HepG2 (cell line): Measurements from ENCODE around the gene PVR. TPM values are rescaled to one million over a fixed set of nuclear protein-coding genes. Genes with fewer than 3 reads are reported as not detected.

Source experiments
- ELF1 ChIP-seq: sonication (generic); formaldehyde crosslinking; IDR thresholded peaks from 2 replicates; pipeline ENCODE4 v1.4.0; 2020; ENCODE audit warnings: missing genetic modification reagents
- KDM2A ChIP-seq: sonication (generic); formaldehyde crosslinking; IDR thresholded peaks from 2 replicates; pipeline ENCODE4 v1.4.0; 2020; ENCODE audit warnings: low read depth, missing genetic modification reagents, borderline replicate concordance
- MEIS2 ChIP-seq: sonication (generic); formaldehyde crosslinking; IDR thresholded peaks from 2 replicates; pipeline ENCODE4 v1.9.0; 2021; ENCODE audit warnings: mild to moderate bottlenecking, missing genetic modification reagents
- NFKB2 ChIP-seq: sonication (generic); formaldehyde crosslinking; IDR thresholded peaks from 2 replicates; pipeline ENCODE4 v1.4.0; 2020; ENCODE audit warnings: missing genetic modification reagents, borderline replicate concordance
- NFYC ChIP-seq: IDR thresholded peaks from 2 replicates; pipeline ENCODE4 v1.6.1; 2016; ENCODE audit warnings: missing genetic modification reagents, missing compliant biosample characterization
- PATZ1 ChIP-seq: sonication (generic); formaldehyde crosslinking; IDR thresholded peaks from 2 replicates; pipeline ENCODE4 v1.4.0; 2020; ENCODE audit warnings: missing genetic modification reagents
- RFX3 ChIP-seq: IDR thresholded peaks from 2 replicates; pipeline ENCODE4 v1.6.1; 2016; ENCODE audit warnings: missing biosample characterization, missing genetic modification reagents
- RNF2 ChIP-seq: fragments of 450-650 bp; conservative IDR thresholded peaks from 2 replicates; pipeline ENCODE4 v1.6.1; 2016; ENCODE audit warnings: low read depth
- SAP130 ChIP-seq: IDR thresholded peaks from 2 replicates; pipeline ENCODE4 v1.6.1; 2016; ENCODE audit warnings: low read depth
- SETDB1 ChIP-seq: sonication (generic); formaldehyde crosslinking; IDR thresholded peaks from 2 replicates; pipeline ENCODE4 v1.5.1; 2020; ENCODE audit warnings: missing genetic modification reagents, mild to moderate bottlenecking, borderline replicate concordance
- SMARCE1 ChIP-seq: fragments of 450-650 bp; IDR thresholded peaks from 2 replicates; pipeline ENCODE4 v1.6.1; 2017; ENCODE audit warnings: borderline replicate concordance
- YY1 ChIP-seq: IDR thresholded peaks from 2 replicates; pipeline ENCODE4 v1.6.1; 2011; ENCODE audit warnings: low read length, low read depth, moderate library complexity, mild to moderate bottlenecking; ENCODE audit not compliant: insufficient read depth, insufficient replicate concordance
- ZBTB40 ChIP-seq, 2 experiments: fragments of 450-650 bp in 1 of 2; sonication (generic) in 1 of 2; formaldehyde crosslinking in 1 of 2; IDR thresholded peaks; 2 replicates each; pipeline versions ENCODE4 v1.6.1 to v1.8.0; 2016 to 2022; ENCODE audit warnings: antibody characterized with exemption in 1 of 2, mild to moderate bottlenecking in 1 of 2, missing genetic modification reagents in 1 of 2
- polyA plus RNA-seq, 8 experiments: library from polyadenylated mRNA; depleted of rRNA in 3 of 8; stranded (reverse) in 7 of 8; unstranded in 1 of 8; fragments of >200 nt; fragmentation: Illumina TruSeq in 4 of 8; extraction: Trizol in 4 of 8; gene quantifications; 2 replicates each; pipeline versions ENCODE4 v1.2.1 to v1.2.3, GENCODE V29; 2011 to 2016; ENCODE audit warnings: low read depth in 4 of 8, missing spikeins in 1 of 8, mixed read lengths in 1 of 8; ENCODE audit not compliant: insufficient read depth in 1 of 8
- total RNA-seq, 5 experiments: library from RNA; depleted of rRNA; stranded (reverse); fragments of >200 nt; fragmentation: Illumina TruSeq; extraction: Trizol; gene quantifications; 2 replicates each; pipeline ENCODE4 v1.2.3, GENCODE V29; 2016; ENCODE audit warnings: low read depth in 1 of 5

The PVR gene
- total and polyA plus RNA-seq, 2 of the 13 experiments (the other 11 are each of a cell fraction or from before 2014, with no cell fraction given): 43.4 to 46.6 TPM

- TF ChIP-seq RFX3 (no peak), NFYC (no peak), NFKB2 (no peak; the same call in 1 of the 2 replicates), SAP130 (CRISPR knock-in tag) (peak; percentile 62; the same call in 1 of the 2 replicates), YY1 (peak; percentile 80), ELF1 (no peak; the same call in 1 of the 2 replicates), SETDB1 (CRISPR knock-in tag) (no peak), PATZ1 (CRISPR knock-in tag) (peak; percentile 97), SMARCE1 (no peak), MEIS2 (CRISPR knock-in tag) (no peak), KDM2A (peak; percentile 65; the same call in 1 of the 2 replicates), ZBTB40 (IDR thresholded peaks at IDR 0.05) (no peak), ZBTB40 (CRISPR knock-in tag; IDR thresholded peaks at IDR 0.05) (no peak; the same call in 1 of the 2 replicates), RNF2 (no peak)
Observed at GRCh38 chr19:44643605-44644401, at the start of gene PVR (continued).
